Omental fat pad (tissue), 4 donors: ENCODE measurements around the gene SLC45A2. TPM values are rescaled to one million over a fixed set of nuclear protein-coding genes. Genes with fewer than 3 reads are reported as not detected.

Experiments used
- ATAC-seq: fragments of 150-250 bp; one replicate; pipeline ENCODE4 v1.9.1; 2016; ENCODE audit warnings: mild to moderate bottlenecking, moderate library complexity; ENCODE audit not compliant: low FRiP score
- DNase-seq: peaks from one replicate; pipeline ENCODE4 v3.0.0-alpha.2; 2019; ENCODE audit warnings: low spot score
- CTCF ChIP-seq, 3 donors: fragments of 450-650 bp; IDR thresholded peaks; one replicate each; pipeline ENCODE4 v1.5.1; 2016 to 2017; ENCODE audit warnings: antibody characterized with exemption in 3 of 3, mild to moderate bottlenecking in 3 of 3, moderate library complexity in 2 of 3
- total RNA-seq, 4 donors: library from RNA; depleted of rRNA; stranded (reverse); fragments of >200 nt; gene quantifications; one replicate each; pipeline ENCODE4 v1.1.0, GENCODE V29; 2016

Gene SLC45A2
- total RNA-seq, 4 donors from 2014 or later: 0.19 TPM; not detected in 3

- peak; percentile 96 for ATAC-seq
- TF ChIP-seq CTCF (IDR thresholded peaks at IDR 0.05): no peak
- DNase-seq: peak; percentile 49
These were observed 23.4 kb upstream of the SLC45A2 start, which contains the start of gene AMACR for GRCh38 chr5:34007621-34008600. TSS of gene AMACR (minus strand) at chr5:34008050. CDS start at chr5:34008019, 31 bp downstream.

- ATAC-seq: no peak
- no peak for DNase-seq
- no peak for TF ChIP-seq CTCF (IDR thresholded peaks at IDR 0.05)
These were observed 22.7 kb upstream of the SLC45A2 start for GRCh38 chr5:34007201-34007620.

GRCh38 chr5:34005681-34006080, 21.2 kb upstream of the SLC45A2 start:
- TF ChIP-seq CTCF (IDR thresholded peaks at IDR 0.05): no peak
- DNase-seq: no peak
- ATAC-seq: no peak

- DNase-seq (no peak), ATAC-seq (no peak)
- no peak for TF ChIP-seq CTCF (IDR thresholded peaks at IDR 0.05)
These were observed 20.7 kb upstream of the SLC45A2 start for GRCh38 chr5:34005211-34005610.

GRCh38 chr5:34003941-34004340, 19.4 kb upstream of the SLC45A2 start:
- ATAC-seq (no peak), DNase-seq (no peak)
- TF ChIP-seq CTCF (IDR thresholded peaks at IDR 0.05): no peak

- TF ChIP-seq CTCF (IDR thresholded peaks at IDR 0.05): no peak
- ATAC-seq: no peak
- no peak for DNase-seq
These were observed 18.3 kb upstream of the SLC45A2 start for GRCh38 chr5:34002629-34003328.
